HG03575 (cell line): Measurements from ENCODE around the gene PLET1.

ENCODE experiments used
- ATAC-seq: cut with Tn5 transposase; IDR thresholded peaks from one replicate; pipeline ENCODE4 v1.9.1; 2021; ENCODE audit not compliant: unreplicated experiment, insufficient number of reproducible peaks, low FRiP score; ENCODE audit errors: extremely low read depth

Gene PLET1

GRCh38 chr11:112255067-112255720 is 5.5 kb downstream of the PLET1 start:
- no peak for ATAC-seq

GRCh38 chr11:112253605-112254242 is 6.9 kb downstream of the PLET1 start:
- no peak for ATAC-seq

- ATAC-seq, result no peak
Observed at GRCh38 chr11:112249871-112250610, 10.6 kb downstream of the PLET1 start.

- ATAC-seq, result no peak
Observed at GRCh38 chr11:112248201-112248600, 12.5 kb downstream of the PLET1 start.

GRCh38 chr11:112247201-112247600 is 13.5 kb downstream of the PLET1 start:
- no peak for ATAC-seq

GRCh38 chr11:112241486-112241885 is 19.2 kb downstream of the PLET1 start:
- no peak for ATAC-seq

- no peak for ATAC-seq
Observed at GRCh38 chr11:112238041-112238440, 22.6 kb downstream of the PLET1 start.

GRCh38 chr11:112237451-112237850 is 23.2 kb downstream of the PLET1 start:
- no peak for ATAC-seq

GRCh38 chr11:112235750-112236390 is 24.8 kb downstream of the PLET1 start:
- ATAC-seq, result peak; percentile 55

- no peak for ATAC-seq
Observed at GRCh38 chr11:112231952-112232351, 28.7 kb downstream of the PLET1 start.

- no peak for ATAC-seq
Observed at GRCh38 chr11:112229746-112230433, 30.8 kb downstream of the PLET1 start.

GRCh38 chr11:112229159-112229558 is 31.5 kb downstream of the PLET1 start:
- ATAC-seq, result no peak

- ATAC-seq, result no peak
Observed at GRCh38 chr11:112228706-112229105, 32.0 kb downstream of the PLET1 start.

GRCh38 chr11:112227471-112227870 is 33.2 kb downstream of the PLET1 start:
- no peak for ATAC-seq

- peak; percentile 5 for ATAC-seq
Observed at GRCh38 chr11:112226831-112227401, 33.7 kb downstream of the PLET1 start.

GRCh38 chr11:112226062-112226830 is 34.4 kb downstream of the PLET1 start, which contains the start of gene PTS:
PTS (plus strand) TSS chr11:112226428; CDS start chr11:112226444, 16 bp downstream.
- peak; percentile 85 for ATAC-seq

- no peak for ATAC-seq
Observed at GRCh38 chr11:112225753-112226061, 35.0 kb downstream of the PLET1 start.
